Right kidney (tissue), 9 donors: ENCODE measurements around the gene IPCEF1.

Source experiments
- DNase-seq: peaks from one replicate; pipeline ENCODE4 v3.0.0-alpha.2; 2016
- long read RNA-seq, 8 donors: transcript quantifications; one replicate each; lab custom pipeline, GENCODE V29; 2026

IPCEF1 gene, protein sequence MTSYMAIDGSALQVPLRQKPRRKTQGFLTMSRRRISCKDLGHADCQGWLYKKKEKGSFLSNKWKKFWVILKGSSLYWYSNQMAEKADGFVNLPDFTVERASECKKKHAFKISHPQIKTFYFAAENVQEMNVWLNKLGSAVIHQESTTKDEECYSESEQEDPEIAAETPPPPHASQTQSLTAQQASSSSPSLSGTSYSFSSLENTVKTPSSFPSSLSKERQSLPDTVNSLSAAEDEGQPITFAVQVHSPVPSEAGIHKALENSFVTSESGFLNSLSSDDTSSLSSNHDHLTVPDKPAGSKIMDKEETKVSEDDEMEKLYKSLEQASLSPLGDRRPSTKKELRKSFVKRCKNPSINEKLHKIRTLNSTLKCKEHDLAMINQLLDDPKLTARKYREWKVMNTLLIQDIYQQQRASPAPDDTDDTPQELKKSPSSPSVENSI
- long read RNA-seq, donor 1, result 0 reads
- long read RNA-seq, donor 2, result 0 reads
- long read RNA-seq, donor 3, result 0 reads
- long read RNA-seq, donor 4, partial matches to known transcripts, result 0 of 1 reads
- long read RNA-seq, donor 4, other reads (novel, unspliced or antisense), result 0 of 1 reads
- long read RNA-seq, donor 5, partial matches to known transcripts, result 5 of 5 reads
- long read RNA-seq, donor 5, other reads (novel, unspliced or antisense), result 0 of 5 reads
- long read RNA-seq, donor 6, result 0 reads
- long read RNA-seq, donor 7, result 0 reads
- long read RNA-seq, donor 8, result 0 reads

DNA sequence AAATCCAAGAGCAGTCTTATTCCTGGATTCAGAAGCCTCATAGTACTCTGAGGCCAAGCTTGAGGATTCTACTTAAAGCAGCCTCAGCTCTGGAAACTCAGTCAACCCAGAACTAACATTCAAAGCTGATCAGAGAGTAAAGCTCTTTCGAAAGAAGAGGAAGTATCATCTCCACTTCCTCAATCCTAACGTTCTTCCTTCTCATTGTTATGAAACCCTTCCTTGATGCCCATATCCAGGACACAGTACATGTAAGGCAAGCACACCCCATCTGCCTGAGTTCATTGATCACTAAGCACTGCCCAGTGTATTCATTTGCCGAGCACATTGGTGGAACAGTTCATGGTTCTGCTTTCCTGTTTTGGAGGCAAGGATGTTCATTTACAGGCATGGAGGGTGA, at the start of gene IPCEF1:
Gene IPCEF1 (minus strand): TSS at position 114 of the 400 bp plus-strand sequence. CDS start 90,856 bp downstream, outside the sequence.
- DNase-seq, result no peak

DNA sequence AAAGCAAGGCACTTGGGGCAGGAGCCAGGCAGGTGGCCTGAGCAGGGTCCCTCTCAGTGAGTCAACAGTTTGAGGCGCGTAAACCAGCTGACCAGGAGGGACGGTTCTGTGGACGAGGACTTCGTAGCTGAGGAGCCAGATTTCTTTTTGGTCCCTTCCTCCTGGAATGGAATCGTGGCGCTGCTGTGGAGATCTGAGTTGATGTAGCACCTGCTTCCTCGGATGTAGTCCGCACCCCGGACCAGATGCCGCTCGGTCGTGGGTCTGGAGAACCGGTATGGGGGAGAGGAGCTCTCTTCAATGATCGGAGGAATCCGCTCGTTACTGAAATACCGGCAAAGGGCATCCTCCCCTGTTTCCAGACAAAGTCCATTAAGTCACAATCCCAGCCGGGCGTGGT, 49.7 kb upstream of the IPCEF1 start:
- no peak for DNase-seq

DNA sequence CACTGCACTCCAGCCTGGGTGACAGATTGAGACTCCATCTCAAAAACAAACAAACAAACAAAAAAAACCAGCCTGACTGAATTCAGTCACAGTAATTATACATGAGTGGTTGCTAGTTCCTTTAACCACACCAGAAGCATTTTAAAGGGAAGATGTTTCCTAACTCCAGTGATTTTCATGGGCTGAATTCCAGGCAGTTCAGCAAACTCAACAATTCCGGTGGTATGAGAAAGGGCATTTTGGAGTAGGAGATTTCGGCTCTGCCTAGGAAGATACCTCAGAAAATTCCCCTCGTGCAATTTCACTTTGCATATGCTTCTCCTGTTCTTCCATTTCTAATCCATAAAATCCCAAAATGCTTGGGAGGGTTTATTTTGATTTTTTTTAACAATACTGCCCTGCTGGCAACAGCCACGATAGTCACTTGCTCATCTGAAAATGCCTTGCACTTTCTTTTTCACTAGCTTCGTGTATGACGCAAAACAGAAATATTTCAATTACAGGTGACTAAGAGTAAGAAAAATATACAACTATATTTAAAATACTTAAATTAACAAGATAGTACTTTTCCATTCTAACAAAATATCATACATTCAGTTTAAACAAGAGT, 48.3 kb upstream of the IPCEF1 start:
- no peak for DNase-seq

DNA sequence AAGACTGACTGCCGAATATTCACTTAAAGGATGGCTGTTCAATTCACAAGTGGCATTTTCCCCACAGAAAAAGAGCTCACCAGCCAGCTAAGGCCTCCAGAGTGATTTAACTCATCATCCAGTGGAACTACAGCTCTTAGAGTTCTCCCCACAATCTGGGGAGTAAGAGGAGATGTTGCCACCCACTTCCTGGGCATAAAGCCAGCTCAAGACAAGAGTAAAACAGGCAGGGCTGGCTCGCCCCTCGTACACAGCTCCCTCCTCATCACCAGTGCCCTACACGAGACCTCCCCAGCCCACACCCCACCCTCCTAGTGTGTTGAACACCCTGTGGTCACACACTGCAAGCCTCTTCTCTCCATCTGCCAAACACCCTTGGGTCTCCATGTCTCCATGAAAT, 47.2 kb upstream of the IPCEF1 start:
- DNase-seq, result no peak

DNA sequence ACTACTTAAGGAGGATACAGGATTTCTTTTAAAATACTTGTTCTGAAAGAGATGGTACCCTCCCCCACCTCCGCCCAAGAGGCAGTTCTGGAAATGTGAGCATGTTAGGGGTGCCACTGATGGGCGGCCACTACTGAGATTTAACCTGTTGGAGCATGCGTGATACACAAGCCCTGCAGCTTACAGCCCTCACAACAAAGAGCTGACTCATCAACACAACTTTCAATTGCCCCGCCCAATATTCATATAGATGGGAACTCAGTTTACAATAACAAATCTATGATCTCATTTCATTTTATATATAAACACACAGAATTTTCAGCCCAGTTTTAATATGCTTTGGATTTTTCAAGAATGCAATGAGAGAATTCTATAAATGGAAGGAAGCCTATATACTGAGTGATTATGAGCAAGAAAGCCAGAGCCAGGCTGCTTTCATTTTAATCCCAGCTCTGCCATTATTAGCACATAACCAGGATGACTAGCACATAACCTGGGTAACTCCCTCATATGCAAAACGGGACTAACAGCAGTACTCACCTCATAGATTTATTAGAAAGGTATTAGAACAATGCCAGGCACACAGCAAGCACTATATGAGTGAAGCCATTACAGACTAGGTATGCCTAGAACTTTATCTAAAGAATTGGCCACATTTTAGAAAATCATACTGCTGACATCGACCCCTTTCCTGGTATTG, 45.6 kb upstream of the IPCEF1 start:
- DNase-seq, result no peak

DNA sequence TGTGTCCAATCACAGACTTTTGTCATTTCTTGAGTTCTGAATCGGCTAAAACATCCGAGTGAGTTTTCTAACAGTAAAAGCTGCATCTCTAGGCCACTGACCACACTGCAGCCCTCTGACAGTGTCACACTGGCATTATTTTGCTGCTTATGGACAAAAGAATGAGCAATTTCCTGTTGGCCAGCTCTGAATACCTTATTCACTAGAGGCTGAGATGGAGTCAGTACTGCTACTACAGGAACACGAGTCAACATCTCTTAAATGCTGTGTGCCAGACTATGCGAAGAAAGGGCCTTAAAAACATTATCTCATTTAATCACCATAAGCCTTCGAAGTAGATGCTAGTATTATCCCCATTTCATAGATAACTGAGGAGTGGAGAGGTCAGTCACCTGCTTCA, 42.5 kb upstream of the IPCEF1 start:
- no peak for DNase-seq

DNA sequence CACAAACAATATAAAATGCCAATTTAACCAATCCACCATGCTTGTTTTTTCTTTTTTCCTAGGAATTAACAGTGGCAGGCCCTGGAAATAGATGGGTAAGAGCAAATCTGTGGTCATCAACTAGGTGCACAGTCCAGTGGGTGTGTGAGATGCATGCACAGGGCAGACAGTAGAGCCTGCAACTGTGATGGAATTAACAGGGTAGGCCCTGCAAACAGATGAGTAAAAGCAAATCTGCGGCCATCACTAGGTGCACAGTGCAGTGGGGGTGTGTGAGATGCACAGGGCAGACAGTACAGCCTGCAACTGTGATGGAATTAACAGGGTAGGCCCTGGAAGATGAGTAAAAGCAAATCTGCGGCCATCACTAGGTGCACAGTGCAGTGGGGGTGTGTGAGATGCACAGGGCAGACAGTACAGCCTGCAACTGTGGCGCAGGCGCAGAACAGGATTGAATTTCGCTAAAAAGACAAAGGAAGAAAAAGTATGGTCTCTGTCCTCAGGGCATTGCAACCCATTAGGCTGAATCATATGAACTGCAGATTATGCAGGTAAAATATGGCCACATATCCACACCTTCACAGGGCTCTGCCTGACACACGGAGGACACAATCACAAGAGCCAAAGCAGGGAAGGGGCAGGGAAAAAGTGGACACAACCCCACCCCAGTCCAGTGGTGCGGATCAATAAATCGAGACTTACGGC, 41.0 kb upstream of the IPCEF1 start:
- DNase-seq, result no peak

DNA sequence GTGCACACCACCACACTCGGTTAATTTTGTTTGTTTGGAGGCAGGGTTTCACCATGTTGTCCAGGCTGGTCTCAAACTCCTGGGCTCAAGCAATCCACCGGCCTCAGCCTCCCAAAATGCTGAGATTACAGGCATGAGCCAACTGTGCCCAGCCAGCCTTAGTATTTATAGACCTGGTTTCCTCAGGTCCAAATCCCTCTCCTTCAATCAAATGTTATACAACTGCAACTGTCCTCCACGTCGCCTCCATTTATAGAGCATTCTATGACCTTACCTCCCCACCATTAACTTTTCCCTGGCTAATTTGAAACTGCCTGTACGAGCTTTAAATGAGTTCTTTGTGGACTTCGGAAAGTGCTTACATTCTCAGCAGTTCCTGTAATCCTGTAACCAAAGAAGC, 39.3 kb upstream of the IPCEF1 start:
- DNase-seq, result no peak

DNA sequence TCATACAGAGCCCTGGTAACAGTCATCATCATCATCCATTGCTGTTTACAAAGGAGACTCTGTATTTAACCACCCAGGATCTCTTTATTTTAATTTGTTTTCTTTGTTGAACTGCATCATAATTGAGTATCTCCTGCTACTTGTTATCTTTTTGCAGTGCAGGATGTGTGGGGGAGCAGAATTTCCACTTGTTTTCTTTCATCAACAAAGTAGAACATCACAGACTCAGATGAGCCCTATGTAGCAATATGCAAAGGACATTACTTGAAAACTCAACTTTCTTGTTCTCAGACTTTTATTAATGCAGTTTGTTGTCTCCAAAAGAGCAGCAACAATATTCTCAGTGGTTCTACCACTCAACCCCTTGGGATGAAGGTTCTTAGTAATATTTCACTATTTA, 38.7 kb upstream of the IPCEF1 start:
- no peak for DNase-seq

DNA sequence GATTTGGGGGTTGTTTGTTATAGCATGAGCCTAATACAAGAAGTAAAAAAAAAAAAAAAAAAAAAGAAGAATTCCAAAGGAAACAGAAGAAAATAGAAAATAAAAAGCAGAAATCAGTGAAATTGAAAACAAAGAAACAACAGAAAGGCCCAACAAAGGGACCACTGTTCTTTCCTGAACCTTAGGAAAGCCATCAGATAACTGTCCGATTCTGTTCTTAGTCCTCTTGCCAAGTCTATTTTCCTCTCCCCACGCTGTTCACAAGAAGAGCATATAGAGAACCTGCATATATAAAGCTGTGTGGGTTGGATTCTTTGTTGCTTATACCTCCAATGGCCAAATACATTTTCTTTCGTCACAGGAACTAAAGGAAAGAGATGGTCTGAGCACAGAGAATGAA, 38.0 kb upstream of the IPCEF1 start:
- no peak for DNase-seq

DNA sequence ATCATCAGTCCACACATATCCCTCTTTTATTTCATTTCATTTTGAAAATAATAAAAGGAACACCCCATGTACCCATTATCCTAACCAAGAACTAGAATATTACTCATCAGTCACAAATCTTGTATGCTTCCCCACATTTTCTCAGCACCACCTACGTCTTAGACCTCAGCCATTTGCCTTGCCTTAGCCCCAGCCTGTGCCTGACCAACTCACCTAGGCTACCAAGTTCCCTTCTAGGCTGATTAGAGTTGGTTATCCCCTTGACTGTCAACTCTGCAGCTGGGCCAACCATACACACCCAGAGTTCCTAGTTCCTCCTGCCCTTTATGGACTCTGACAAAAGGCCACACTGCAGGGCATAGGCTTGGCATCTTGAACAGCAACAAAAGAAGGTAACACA, 33.4 kb upstream of the IPCEF1 start:
- no peak for DNase-seq

DNA sequence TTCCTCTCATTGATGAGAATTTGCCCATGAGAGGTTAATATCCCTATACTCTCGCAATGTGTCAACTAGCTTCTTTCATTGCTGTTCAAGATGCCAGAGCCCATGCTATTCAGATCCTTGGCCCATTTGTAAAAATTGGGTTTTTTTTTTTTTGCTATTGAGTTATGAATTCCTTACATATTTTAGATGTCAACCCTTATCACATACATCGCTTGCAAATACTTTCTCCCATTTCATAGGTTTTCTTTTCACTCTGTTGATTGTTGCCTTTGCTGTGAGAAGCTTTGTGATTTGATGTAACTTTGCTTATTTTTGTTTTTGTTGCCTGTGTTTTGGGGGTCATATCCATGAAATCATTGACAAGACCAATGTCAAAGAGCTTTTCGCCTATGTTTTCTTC, 32.2 kb upstream of the IPCEF1 start:
- DNase-seq, result no peak

DNA sequence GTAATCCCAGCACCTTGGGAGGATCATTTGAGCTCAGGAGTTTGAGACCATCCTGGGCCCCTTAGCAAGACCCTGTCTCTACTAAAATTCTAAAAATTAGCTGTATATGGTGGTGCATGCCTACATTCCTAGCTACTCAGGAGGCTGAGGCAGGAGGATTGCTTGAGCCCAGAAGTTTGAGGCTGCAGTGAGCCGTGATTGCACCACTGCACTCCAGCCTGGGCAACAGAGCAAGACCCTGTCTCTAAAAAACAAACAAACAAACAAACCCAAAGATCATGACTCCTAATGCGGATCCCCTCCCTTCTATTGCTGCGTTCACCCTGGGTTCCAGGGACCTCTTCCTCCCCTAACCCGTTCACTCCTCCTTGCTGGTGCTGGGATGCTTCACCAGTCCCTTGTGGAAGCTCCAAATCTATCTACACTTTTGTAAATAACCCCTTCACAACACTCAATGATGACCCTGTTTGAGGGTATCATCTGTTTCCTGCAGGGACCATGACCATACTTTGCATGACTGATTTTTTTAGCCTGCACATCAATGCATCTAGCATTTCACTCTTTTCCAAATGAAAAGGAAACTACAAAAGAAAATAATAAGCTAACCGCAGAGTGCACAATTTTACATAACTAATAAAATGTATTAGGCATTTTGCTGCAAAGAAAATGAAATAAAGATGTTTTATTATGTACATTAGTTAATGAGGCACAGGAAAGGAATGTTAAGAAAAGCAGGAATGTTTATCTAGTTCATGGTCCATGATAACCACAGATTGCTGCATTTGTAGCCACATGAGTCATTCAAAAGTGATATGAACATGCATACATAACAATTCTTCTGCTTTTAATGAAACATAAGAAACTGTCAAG, 30.5 kb upstream of the IPCEF1 start:
- no peak for DNase-seq

DNA sequence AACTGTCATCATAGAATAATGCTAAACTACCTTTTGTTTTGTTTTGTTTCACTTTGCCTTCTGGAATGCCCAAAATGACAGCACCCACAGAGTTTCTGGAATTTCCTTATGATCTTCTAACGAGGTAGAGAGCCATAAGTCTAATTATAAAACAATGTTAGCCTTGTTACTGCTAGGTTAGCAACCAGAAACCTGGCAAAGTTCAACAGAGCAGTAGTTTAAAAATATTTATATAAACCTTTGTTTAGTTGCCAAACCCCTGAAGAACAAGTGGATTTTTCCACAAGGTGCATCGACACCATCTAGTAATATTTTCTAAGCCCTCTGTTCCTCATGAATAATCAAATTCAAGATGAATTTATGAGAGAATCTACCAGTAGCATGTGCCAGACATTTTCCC, 27.6 kb upstream of the IPCEF1 start:
- DNase-seq, result no peak

DNA sequence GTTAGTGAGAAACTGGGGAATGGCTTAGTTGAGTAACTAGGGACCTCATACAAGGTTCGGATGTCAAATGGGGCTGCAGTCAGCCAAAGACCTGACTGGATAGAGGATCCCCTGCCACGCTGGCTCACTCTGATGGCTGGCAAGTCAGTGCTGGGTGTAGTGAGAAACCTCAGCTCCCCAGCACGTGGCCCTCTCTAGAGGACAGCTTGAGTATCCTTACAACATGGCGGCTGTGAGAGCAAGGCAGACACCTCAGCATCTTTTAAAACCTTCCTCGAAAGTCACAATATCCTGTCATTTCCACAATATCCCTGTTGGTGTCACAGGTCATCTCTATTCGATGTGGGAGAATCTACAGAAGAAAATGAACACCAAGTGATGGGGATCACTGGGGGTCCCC, 26.7 kb upstream of the IPCEF1 start:
- no peak for DNase-seq

DNA sequence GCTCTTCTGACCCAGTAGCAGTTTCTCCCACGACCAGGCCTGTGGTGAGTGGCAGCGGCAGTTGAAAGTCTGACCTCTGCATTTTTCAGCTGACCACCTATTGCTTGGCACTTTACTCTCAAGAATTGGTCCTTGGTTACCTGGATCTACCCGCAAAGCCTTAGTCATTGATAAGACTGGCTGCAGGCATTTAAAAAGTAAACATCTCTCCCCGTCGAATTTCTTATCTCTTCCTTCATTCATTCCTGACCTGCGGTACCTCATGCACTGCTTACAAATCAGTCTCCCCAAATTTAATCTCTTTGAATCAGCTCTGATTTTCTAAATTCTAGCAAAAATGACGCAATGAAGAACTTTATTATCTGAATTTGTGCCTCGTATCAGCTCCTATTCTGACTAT, 26.1 kb upstream of the IPCEF1 start:
- DNase-seq, result no peak

DNA sequence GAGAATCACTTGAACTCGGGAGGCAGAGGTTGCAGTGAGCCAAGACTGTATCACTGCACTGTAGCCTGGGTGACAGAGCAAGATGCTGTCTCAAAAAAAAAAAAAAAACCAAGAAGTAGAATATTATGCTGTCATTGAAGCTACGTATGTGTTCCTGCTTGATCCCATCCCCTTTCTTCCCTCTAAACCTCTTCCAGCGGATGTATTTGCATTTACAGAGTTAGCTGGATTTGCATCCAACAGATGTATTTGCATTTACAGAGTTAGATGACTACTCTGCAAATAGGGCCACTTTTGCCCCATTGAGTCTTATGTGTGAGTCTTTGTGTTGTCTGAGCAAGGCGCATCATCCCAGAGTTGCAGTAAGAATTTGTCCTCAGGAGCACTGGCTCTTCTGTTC, 24.9 kb upstream of the IPCEF1 start:
- DNase-seq, result no peak

DNA sequence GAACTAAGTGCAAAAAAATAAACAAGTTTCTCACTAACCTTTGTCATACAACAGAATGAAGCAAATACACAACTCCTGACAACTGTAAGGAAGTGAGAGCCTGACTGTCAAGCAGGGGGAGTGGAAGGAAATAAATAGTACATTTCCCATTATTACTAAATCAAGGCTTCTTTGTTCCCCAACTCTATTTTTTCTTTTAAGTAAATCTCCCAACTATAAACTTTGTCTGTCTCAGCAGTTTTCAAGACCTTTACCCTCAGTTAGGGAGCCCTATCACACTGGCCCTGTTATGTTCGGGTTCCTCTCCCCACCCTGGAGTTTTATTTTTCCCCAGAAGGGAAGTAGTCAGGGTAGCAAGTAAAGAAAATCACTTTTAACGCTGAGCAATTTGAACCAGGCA, 24.1 kb upstream of the IPCEF1 start:
- DNase-seq, result no peak

DNA sequence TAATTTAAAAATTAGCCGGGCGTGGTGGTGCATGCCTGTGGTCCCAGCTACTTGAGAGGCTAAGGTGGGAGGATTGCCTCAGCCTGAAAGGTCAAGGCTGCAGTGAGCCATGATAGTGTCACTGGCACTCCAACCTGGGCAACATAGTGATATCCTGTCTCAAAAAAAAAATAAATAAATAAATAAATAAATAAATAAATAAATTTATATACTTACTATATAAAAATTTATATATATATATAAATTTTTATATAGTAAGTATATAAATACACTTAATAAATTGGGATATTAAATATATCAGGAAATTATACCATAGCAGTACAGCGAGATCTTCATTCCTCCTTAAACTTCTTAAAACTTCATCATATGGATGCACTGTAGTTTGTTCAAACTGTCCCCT, 23.0 kb upstream of the IPCEF1 start:
- no peak for DNase-seq

DNA sequence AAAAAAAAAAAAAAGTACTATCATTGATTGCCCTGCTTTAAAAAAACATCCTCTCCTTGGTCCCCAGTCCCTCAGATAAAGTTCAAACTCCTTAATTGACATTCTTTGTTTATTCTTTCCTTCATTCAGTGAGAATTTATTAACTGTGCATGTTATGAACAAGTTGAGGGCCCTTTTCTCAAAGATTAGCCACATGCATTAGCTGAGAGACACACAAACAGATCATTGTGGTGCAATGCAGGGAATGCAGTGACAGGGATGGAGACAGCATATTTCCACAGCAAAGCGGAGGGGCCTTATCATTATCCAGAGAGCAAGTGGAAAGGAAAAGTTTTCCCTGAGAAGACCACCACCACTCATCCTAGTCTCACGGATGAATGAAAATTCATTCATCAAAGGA, 21.9 kb upstream of the IPCEF1 start:
- DNase-seq, result no peak

DNA sequence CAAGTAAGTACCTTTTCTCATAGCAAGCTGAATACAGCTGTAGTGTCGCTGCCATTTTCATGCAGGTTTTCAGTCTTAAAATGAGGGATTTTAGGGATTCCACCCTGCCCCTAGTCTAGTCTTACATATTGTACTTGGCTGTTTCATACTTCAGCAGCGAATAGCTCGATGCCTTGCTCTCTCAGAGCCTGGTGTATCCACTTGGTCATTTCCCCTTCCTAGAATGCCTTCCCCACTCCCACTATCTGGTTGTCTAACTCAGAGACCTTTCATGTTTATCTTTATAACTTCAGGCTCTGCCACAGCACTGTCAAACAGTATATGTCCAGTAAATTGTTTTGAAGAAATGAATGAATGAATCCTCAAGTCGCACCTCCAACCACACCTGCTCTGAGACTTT, 21.1 kb upstream of the IPCEF1 start:
- DNase-seq, result no peak
